ENCODE results near the gene PNN.

DNA sequence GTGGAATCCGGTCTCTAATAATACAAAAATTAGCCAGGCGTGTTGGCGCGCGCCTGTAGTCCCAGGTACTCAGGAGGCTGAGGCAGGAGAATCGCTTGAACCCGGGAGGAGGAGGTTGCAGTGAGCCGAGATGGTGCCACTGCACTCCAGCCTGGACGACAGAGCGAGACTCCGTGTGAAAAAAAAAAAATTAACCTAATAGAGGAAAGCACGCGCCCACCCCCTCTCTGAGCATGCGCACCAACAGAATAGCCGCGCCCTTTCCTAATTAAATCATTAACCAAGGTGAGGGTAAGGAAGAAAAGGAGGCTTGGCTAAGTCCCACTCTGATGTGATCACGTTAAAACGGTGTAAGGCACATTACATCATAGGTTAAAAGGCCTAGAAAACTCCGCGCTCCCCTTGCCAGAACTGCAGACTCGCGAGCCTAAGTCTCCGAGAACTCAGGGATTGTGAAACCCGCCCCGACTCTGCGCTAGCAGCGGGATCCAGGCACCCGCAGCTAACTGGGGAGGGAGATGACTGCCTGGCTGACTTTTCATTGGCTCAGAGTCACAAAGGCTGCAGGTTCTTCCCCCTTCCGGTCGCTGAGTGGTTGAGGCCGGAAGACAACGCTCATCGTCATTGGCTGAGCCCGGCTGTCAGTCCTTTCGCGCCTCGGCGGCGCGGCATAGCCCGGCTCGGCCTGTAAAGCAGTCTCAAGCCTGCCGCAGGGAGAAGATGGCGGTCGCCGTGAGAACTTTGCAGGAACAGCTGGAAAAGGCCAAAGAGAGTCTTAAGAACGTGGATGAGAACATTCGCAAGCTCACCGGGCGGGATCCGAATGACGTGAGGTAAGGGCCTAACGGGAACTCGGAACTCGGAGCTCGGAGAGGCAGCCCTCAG is at the start of gene PNN:
- TF ChIP-seq CTCF (IDR thresholded peaks at IDR 0.05; ENCODE audit: control extremely low read depth in 1 of 3, insufficient read depth in 1 of 3, low read depth in 1 of 3, low read length in 3 of 3) (no peak), NRF1 (IDR thresholded peaks at IDR 0.05; ENCODE audit: low read depth, low read length) (peak; percentile 66)
